Osteocyte (in vitro differentiated cells): ENCODE measurements around the gene TTR. TPM values are rescaled to one million over a fixed set of nuclear protein-coding genes. Genes with fewer than 3 reads are reported as not detected.

ENCODE experiments used
- DNase-seq: peaks from one replicate; pipeline ENCODE4 v3.0.0; 2021; ENCODE audit warnings: mixed read lengths; ENCODE audit not compliant: unreplicated experiment; ENCODE audit errors: extremely low spot score
- H3K27ac Mint-ChIP-seq: one replicate; pipeline ENCODE4 v1.8.0; 2021; ENCODE audit warnings: mild to moderate bottlenecking, mixed read lengths; ENCODE audit not compliant: unreplicated experiment
- H3K27me3 Mint-ChIP-seq: one replicate; pipeline ENCODE4 v1.8.0; 2021; ENCODE audit warnings: mixed read lengths; ENCODE audit not compliant: unreplicated experiment
- H3K36me3 Mint-ChIP-seq: one replicate; pipeline ENCODE4 v1.8.0; 2021; ENCODE audit warnings: mixed read lengths; ENCODE audit not compliant: unreplicated experiment
- H3K4me1 Mint-ChIP-seq: one replicate; pipeline ENCODE4 v1.8.0; 2021; ENCODE audit warnings: mixed read lengths; ENCODE audit not compliant: unreplicated experiment
- H3K4me3 Mint-ChIP-seq: one replicate; pipeline ENCODE4 v1.8.0; 2021; ENCODE audit warnings: mild to moderate bottlenecking, moderate library complexity, mixed read lengths; ENCODE audit not compliant: unreplicated experiment
- H3K9me3 Mint-ChIP-seq: one replicate; pipeline ENCODE4 v1.8.0; 2021; ENCODE audit warnings: mixed read lengths; ENCODE audit not compliant: unreplicated experiment
- CTCF ChIP-seq: fragments of 200-600 bp; sonication (generic); IDR thresholded peaks from 2 replicates; pipeline ENCODE4 v1.5.0; 2021; ENCODE audit warnings: antibody characterized with exemption, mild to moderate bottlenecking, moderate library complexity
- long read RNA-seq: library from polyadenylated mRNA; unstranded; transcript quantifications from one replicate; pipeline ENCODE4 v2.0.0, GENCODE V29; 2021
- total RNA-seq: library from RNA; stranded (reverse); gene quantifications from 2 replicates; pipeline ENCODE4 v1.2.1, GENCODE V29; 2021

TTR gene
- 11.2 and 14.8 TPM in 2 replicates for total RNA-seq
- long read RNA-seq, transcript TTR-201 (4 exons, 957 nt), result major isoform, 5 of 6 reads
- long read RNA-seq, partial matches to known transcripts, result 1 of 6 reads
- long read RNA-seq, other reads (novel, unspliced or antisense), result 0 of 6 reads

- Mint-ChIP-seq H3K9me3 (peaks cover 13% of the 10 kb centered on the region), H3K4me1 (peaks cover 15% of the 10 kb centered on the region), H3K36me3 (no peaks in the 10 kb centered on the region), H3K27me3 (no peaks in the 10 kb centered on the region), H3K4me3 (no peak within 1 kb of the TSS), H3K27ac (no peak within 1 kb of the TSS)
- no peak for DNase-seq
- TF ChIP-seq CTCF, result no peak
These were observed at the start of gene TTR for GRCh38 chr18:31591628-31592027. TSS of gene TTR (plus strand) at chr18:31591877. CDS start at chr18:31591903, 26 bp downstream.

- H3K36me3 Mint-ChIP-seq, result peaks cover 7% of the 10 kb centered on the region
- no peaks in the 10 kb centered on the region for H3K27me3 Mint-ChIP-seq
- no peak for TF ChIP-seq CTCF
- H3K27ac Mint-ChIP-seq, result no peak overlapping the region
- no peaks in the 10 kb centered on the region for H3K9me3 Mint-ChIP-seq
- no peak for DNase-seq
- no peaks in the 10 kb centered on the region for H3K4me1 Mint-ChIP-seq
- no peak overlapping the region for H3K4me3 Mint-ChIP-seq
These were observed 45.2 kb upstream of the TTR start for GRCh38 chr18:31546476-31546875.

- no peak for TF ChIP-seq CTCF
- DNase-seq, result no peak
- peaks cover 3% of the 10 kb centered on the region for H3K36me3 Mint-ChIP-seq
- H3K4me1 Mint-ChIP-seq, result no peaks in the 10 kb centered on the region
- no peaks in the 10 kb centered on the region for H3K27me3 Mint-ChIP-seq
- H3K4me3 Mint-ChIP-seq, result no peak overlapping the region
- H3K9me3 Mint-ChIP-seq, result no peaks in the 10 kb centered on the region
- H3K27ac Mint-ChIP-seq, result no peak overlapping the region
These were observed 42.8 kb upstream of the TTR start for GRCh38 chr18:31548853-31549252.

GRCh38 chr18:31549416-31549815 is 42.3 kb upstream of the TTR start:
- Mint-ChIP-seq H3K4me3 (no peak overlapping the region), H3K9me3 (no peaks in the 10 kb centered on the region), H3K27me3 (no peaks in the 10 kb centered on the region)

GRCh38 chr18:31551883-31552282 is 39.8 kb upstream of the TTR start:
- peaks cover 2% of the 10 kb centered on the region for H3K4me1 Mint-ChIP-seq
- no peaks in the 10 kb centered on the region for H3K36me3 Mint-ChIP-seq
- H3K27me3 Mint-ChIP-seq, result no peaks in the 10 kb centered on the region
- no peak overlapping the region for H3K4me3 Mint-ChIP-seq
- no peaks in the 10 kb centered on the region for H3K9me3 Mint-ChIP-seq
- DNase-seq, result no peak
- H3K27ac Mint-ChIP-seq, result no peak overlapping the region
- TF ChIP-seq CTCF, result no peak

More at GRCh38 chr18:31549416-31549815, 42.3 kb upstream of the TTR start:
- TF ChIP-seq CTCF, result no peak
- H3K4me1 Mint-ChIP-seq, result no peaks in the 10 kb centered on the region
- no peak for DNase-seq
- no peak overlapping the region for H3K27ac Mint-ChIP-seq
- H3K36me3 Mint-ChIP-seq, result peaks cover 3% of the 10 kb centered on the region
